NB4 (cell line): ENCODE results near the gene SLC39A5.

ENCODE experiments used
- CTCF ChIP-seq: IDR thresholded peaks from one replicate; pipeline ENCODE4 v1.5.1; 2012; ENCODE audit warnings: low read depth, low read length
- MYC ChIP-seq: IDR thresholded peaks from 2 replicates; pipeline ENCODE4 v1.6.1; 2011; ENCODE audit warnings: low read depth, low read length
- POLR2A ChIP-seq: IDR thresholded peaks from 2 replicates; pipeline ENCODE4 v1.6.1; 2011; ENCODE audit warnings: mild to moderate bottlenecking; ENCODE audit not compliant: insufficient read length; ENCODE audit errors: extremely low read depth
- TF ChIP-seq, protein P1 (sequence below): IDR thresholded peaks from 2 replicates; pipeline ENCODE4 v1.6.1; 2011; ENCODE audit warnings: low read depth, low read length

GRCh38 chr12:56216461-56216860, 13.4 kb upstream of the SLC39A5 start:
- TF ChIP-seq POLR2A (no peak), CTCF (no peak), MYC (no peak)
- TF ChIP-seq, protein P1, sequence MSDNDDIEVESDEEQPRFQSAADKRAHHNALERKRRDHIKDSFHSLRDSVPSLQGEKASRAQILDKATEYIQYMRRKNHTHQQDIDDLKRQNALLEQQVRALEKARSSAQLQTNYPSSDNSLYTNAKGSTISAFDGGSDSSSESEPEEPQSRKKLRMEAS, result no peak
